Right ventricle myocardium superior (tissue), 1 donor: Measurements from ENCODE around the gene ADRA1B. TPM values are rescaled to one million over a fixed set of nuclear protein-coding genes. Genes with fewer than 3 reads are reported as not detected.
A peak's percentile ranks its signal among the peaks of the same experiment; 100 is the strongest.

Source experiments
- ATAC-seq: fragments of 200-7000 bp; cut with Tn5 transposase; one replicate; pipeline ENCODE4 v1.9.1; 2020; ENCODE audit warnings: mild to moderate bottlenecking; ENCODE audit not compliant: poor library complexity
- DNase-seq: peaks from one replicate; pipeline ENCODE4 v3.0.0-alpha.2; 2020
- intact Hi-C: fragments of 100-400 bp; cut with DNase I; formaldehyde crosslinking; loops from one replicate; pipeline ENCODE4 v1.11.2; 2022
- total RNA-seq: library from RNA; stranded (reverse); fragmentation: NEBNext Ultra II Directional; extraction: Animal tissue kit (Norgen Biotek cat#: 25700); gene quantifications from one replicate; pipeline ENCODE4 v1.2.1, GENCODE V29; 2021
- donor health status: DM: no; HTN: yes; CAD: no; lungs with severe emphysema.

Gene ADRA1B
- total RNA-seq, 1 donor from 2014 or later, result 1.5 TPM

- ATAC-seq (peak; percentile 2), DNase-seq (peak; percentile 44)
- intact Hi-C loops, result no loop called here
Measured at GRCh38 chr5:159916841-159917761, 819 bp downstream of the ADRA1B start.

- ATAC-seq, result peak; percentile 10
- intact Hi-C loops, result no loop called here
- no peak for DNase-seq
Measured at GRCh38 chr5:159917994-159918393, 1.7 kb downstream of the ADRA1B start.

- intact Hi-C loops, result no loop called here
- no peak for ATAC-seq
Measured at GRCh38 chr5:159921721-159922120, 5.4 kb downstream of the ADRA1B start.

GRCh38 chr5:159923008-159923407, 6.7 kb downstream of the ADRA1B start:
- ATAC-seq (no peak), DNase-seq (no peak)
- intact Hi-C loops, result no loop called here

More at GRCh38 chr5:159921721-159922120, 5.4 kb downstream of the ADRA1B start:
- DNase-seq, result no peak

- intact Hi-C loops, result no loop called here
- ATAC-seq (peak; percentile 89), DNase-seq (peak; percentile 76)
Measured at GRCh38 chr5:159928122-159928909, 12.0 kb downstream of the ADRA1B start.

- intact Hi-C loops, result no loop called here
- ATAC-seq (no peak), DNase-seq (no peak)
Measured at GRCh38 chr5:159929176-159929575, 12.9 kb downstream of the ADRA1B start.

GRCh38 chr5:159933531-159934485, 17.5 kb downstream of the ADRA1B start:
- peak; percentile 21 for ATAC-seq
- no peak for DNase-seq
- intact Hi-C loops, result no loop called here

GRCh38 chr5:159935946-159936345, 19.7 kb downstream of the ADRA1B start:
- DNase-seq, result no peak
- intact Hi-C loops, result no loop called here
- no peak for ATAC-seq

- ATAC-seq (no peak), DNase-seq (no peak)
- intact Hi-C loops, result no loop called here
Measured at GRCh38 chr5:159936686-159937329, 20.5 kb downstream of the ADRA1B start.

- ATAC-seq (no peak), DNase-seq (no peak)
- intact Hi-C loops, result no loop called here
Measured at GRCh38 chr5:159937580-159937979, 21.3 kb downstream of the ADRA1B start.

- intact Hi-C loops, result no loop called here
- no peak for ATAC-seq
- DNase-seq, result no peak
Measured at GRCh38 chr5:159943326-159943725, 27.0 kb downstream of the ADRA1B start.

GRCh38 chr5:159944056-159944600, 27.8 kb downstream of the ADRA1B start:
- intact Hi-C loops, result no loop called here
- ATAC-seq (no peak), DNase-seq (no peak)

- no peak for DNase-seq
- intact Hi-C loops, result no loop called here
- ATAC-seq, result no peak
Measured at GRCh38 chr5:159945359-159945758, 29.1 kb downstream of the ADRA1B start.

- DNase-seq, result no peak
- ATAC-seq, result no peak
- intact Hi-C loops, result no loop called here
Measured at GRCh38 chr5:159947708-159948358, 31.6 kb downstream of the ADRA1B start.

- no peak for DNase-seq
- intact Hi-C loops, result no loop called here
- ATAC-seq, result no peak
Measured at GRCh38 chr5:159951387-159951786, 35.1 kb downstream of the ADRA1B start.

- no peak for ATAC-seq
- intact Hi-C loops, result no loop called here
- DNase-seq, result no peak
Measured at GRCh38 chr5:159951834-159952233, 35.6 kb downstream of the ADRA1B start.

- no peak for ATAC-seq
Measured at GRCh38 chr5:159953609-159954008, 37.3 kb downstream of the ADRA1B start.

More at GRCh38 chr5:159953609-159954008, 37.3 kb downstream of the ADRA1B start:
- intact Hi-C loops, result no loop called here
- no peak for DNase-seq
